CD4-positive, alpha-beta T cell treated with Interleukin-15 for 1 hour (primary cell): ENCODE measurements around the gene ELMOD1.
"Not testable (repeated sequence)": the region's sequence is repeated elsewhere in the genome, so short reads cannot be mapped to it uniquely, and the experiment has no call there.

Experiments used
- DNase-seq: peaks from one replicate; pipeline ENCODE4 v3.0.0-alpha.2; 2020

Gene ELMOD1

DNA sequence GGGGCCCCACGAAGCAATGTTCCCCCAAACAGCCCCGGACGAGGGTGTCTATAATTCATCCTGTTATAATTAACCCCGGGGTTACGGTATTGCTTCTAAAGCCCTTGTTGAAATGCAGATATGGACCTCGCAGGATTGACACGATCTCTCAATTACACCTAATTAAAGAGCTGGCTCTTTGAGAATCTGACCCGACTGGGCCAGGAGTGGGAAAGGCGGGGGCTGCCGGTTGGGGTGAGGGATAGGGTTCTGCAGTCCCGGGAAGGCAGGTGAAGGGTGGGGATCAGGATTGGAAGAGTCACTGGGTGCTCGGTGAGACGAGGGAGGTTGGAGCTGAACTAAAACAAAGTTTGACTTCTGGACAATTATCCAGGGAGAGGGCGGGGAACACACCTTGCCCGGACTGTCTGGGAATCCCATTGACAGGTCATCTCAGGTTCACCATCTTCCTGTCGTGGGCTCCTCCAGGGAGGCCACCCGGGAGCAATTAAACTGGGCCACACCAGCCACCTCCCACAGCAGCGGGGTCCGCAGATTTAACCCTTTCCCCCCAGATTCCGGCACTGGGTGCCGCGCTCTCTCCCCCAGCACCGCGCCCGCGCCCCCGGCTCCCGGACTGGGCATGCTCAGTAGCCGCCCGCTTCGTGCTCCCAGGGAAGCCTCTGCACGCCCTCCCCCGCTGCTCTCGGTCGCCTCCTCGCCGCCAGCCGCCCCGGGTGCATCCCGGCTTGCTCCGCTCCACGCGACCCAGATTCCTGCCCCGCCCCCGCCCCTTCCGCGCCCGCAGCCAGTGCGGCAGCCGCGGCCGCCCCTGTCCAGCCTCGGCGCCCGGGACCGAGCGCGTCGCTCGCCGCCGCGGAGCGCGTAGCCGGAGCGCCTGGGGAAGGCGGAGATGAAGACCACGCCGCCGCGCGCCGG lies at the start of gene ELMOD1:
Gene ELMOD1, plus strand, starts transcription at position 688 of the 918 bp plus-strand sequence. CDS start 27,043 bp downstream, outside the sequence.
- DNase-seq, result no peak

DNA sequence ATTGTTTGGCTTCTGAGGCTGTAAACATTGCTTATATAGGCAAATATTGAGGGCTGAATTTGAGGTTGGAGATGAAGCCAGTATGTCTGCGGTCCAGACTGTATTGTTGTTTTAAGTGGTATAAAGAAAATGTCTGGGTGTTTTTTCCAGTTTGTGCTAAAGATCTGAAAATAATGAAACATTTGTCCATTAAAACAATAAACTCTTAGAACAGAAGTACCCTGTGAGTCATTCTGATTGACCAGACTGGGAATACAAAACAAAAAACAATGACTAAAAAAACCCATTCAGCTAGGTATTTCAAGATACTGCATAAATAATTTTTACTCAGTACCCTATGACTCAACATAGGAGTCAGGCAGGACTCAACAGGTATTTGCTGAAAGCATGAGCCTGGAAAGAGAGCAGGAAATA lies 45.8 kb upstream of the ELMOD1 start:
- DNase-seq, result no peak

DNA sequence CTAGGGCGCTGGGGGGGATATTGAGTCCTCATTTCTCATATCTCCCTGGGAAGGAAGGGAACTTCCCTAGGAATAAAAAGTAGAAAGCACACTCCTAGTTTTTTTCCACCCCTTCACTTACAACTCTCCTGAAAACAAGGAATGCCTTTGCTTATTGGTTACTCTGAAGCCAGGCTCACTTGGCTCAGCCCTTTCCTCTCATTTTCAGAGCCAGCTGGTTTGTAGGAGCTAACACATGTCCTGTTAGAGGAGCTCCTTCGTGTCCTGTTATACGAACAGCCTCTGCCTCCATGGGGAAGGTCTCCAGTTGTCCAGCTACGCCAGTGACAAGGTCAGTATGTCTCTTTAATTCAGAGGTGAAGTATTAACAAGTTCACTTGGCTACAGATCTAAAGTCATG lies 43.0 kb upstream of the ELMOD1 start:
- DNase-seq, result no peak

DNA sequence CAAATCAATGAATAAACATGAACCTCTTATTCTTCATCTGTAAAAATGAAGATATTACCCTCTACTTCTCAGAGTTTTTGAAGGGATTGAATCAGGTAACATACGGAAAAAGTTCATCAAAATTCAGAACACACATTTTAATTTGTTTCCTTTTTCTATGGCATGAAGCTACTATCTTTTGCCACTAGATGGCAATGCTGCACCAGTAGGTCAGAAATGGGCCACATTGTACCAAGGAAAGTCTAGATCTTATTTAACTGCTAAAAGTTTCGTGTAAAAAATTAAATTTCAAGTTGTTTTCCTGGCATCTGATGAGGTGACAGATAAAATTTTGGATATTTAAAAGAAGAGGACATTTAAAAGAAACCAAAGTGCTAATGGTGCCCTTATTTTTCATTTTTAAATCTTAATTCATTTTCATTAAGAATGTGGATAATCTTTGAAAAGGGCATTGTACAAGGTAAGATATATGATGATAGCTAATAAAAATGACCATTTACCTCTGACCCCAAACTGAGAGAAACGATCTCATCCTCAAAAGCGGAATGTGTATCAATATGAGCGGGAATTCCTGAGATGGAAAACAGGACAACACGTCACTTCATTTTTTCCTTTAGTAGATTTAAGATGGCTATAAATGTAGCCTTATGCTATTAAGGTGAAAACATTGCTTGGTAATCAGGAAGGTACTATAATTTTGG lies 41.5 kb upstream of the ELMOD1 start:
- no peak for DNase-seq

DNA sequence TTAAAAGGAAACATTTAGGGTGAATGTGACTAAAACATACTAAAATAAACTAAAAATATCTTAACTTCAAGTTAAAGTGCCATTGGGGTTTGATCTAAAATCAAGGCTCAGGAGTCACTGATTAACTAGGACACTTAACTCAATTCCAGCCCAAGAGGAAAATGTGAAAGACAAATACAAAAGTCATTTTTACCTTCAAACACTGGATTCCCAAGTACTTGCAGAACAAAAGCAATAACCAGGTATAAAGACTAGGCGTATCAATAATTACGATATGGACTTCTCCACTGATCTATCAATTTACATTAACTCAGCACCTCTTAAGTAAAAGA lies 41.0 kb upstream of the ELMOD1 start:
- DNase-seq, result no peak

DNA sequence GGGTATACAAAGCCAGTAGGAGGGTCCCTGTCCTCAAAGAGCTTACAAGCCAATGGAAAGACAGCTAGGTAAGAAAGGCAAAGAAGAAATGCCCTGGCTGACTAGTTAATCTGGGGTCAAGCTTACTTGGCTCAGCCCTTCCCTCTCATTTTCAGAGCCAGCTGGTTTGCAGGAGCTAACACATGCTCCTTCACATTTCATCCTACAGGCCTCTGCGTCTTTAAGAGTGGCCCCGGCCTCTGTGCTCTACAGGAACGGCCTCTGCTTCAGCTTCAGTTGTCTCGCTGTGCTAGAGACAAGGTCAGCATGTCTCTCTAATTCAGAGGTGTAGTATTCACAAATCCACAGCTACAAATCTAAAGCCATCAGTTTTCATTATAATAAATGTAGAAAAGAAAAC lies 40.6 kb upstream of the ELMOD1 start:
- no peak for DNase-seq

DNA sequence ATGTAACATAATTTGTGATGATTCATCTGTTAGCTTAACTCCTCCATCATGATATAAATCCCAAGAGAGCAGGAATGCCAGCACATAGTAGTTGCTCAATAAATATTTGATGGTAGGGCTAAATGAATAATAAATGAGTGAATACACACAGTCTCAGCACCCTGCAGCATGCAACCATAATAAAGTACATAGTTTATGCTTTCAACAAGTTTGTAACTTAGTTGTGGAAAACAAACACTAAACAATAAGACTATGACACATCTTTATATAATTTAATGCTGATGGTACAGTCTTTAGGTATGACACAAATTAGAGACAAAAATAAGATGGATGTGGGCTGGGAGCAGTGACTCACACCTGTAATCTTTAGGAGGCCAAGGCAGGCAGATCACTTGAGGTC lies 29.3 kb upstream of the ELMOD1 start:
- DNase-seq, result no peak

DNA sequence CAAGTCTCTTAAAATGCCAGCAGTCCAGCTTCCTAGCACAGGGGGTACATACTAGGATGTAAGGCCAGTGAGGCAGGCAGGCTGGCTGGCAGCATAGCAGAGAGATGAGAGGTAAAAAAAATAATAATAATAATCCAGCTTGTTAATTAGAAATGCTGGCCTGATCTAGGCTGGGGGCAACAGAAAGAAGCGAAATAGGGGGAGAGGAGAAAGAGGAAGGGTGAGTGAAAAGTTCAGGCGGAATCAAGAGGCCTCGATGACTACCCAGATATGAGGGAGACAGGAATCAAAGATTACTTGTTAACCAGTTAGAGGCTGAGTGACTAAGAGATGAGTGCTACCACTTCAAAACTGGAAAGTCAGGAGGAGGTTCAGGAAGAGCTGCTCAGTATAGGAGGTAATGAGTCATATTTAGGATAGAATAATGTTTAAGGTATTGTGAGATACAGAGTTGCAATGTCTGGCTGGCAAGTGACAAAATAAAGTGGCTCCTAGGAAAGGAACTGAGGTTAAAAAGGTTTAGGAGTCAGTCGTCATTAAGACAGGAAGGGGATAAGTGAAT lies 28.2 kb upstream of the ELMOD1 start:
- DNase-seq, result no peak

DNA sequence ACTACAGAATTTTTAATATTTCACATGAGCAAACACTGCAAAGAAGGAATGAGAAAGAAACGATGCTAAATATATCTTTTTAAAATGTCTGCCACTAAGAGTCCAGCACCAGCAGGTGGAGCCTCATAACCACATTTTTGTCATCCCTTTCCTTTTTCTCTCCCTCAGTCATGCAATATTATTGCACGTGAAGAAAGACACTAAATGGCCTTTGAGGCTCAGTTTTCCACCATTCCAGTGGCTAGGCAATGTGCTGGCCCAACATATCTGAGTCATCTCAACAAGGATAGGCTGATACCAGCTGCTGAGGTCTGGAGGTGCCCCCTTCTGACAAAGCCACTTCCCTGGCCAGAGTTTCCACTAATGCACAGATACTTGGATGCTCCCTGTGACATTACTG lies 27.2 kb upstream of the ELMOD1 start:
- DNase-seq, result no peak

DNA sequence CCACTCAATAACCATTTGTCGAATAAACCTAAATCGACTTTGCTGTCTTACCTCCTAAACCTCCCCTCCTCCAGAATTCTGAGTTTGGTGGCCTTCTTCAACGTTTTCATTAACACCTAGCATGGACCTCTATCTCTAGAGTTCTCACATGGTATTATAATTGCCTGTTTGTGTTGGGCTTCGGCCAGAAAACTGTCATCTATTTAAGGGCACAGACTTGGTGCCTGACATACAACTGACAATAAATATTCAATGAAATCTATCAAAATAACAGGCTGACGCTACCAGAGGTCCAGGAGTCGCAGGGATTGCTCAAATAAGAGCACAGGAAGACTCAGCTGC lies 26.1 kb upstream of the ELMOD1 start:
- no peak for DNase-seq

DNA sequence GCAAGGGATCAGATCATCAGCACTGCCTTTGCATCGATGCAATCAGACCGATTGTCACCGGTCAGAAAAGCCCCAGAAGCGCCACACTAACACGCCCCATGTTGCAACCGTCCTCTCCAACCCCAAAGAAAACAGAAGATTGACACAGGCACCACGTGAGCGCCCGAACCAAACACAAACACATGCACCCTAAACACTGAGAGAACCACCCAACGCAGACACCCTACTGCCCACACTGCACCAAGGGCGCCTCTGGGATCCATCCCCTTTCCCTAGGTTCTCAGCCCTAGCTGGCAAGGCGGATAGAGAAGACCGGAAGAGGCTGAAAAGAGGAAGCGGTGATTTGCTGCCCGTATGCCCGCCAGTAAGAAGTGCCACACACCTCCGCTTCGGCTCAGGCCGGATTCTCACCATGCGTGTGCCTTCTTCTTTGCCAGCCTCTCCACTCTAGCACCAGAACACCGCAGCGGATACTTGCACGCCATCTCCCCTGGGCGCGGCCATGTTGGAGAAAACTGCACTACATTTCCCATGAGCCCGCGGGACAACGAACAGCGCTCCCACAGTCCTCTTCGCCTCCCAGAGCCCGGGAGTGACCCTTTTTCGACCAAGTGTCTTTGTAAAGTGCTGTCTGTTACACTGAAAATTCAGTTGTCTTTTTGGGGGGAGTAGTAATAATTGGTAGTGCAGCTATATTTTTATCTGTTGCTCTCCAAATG lies 25.6 kb upstream of the ELMOD1 start, which contains the start of gene ALKBH8:
Gene ALKBH8, minus strand, starts transcription at position 517 of the 719 bp plus-strand sequence. CDS start 4,842 bp downstream, outside the sequence.
- DNase-seq, result peak; percentile 74

DNA sequence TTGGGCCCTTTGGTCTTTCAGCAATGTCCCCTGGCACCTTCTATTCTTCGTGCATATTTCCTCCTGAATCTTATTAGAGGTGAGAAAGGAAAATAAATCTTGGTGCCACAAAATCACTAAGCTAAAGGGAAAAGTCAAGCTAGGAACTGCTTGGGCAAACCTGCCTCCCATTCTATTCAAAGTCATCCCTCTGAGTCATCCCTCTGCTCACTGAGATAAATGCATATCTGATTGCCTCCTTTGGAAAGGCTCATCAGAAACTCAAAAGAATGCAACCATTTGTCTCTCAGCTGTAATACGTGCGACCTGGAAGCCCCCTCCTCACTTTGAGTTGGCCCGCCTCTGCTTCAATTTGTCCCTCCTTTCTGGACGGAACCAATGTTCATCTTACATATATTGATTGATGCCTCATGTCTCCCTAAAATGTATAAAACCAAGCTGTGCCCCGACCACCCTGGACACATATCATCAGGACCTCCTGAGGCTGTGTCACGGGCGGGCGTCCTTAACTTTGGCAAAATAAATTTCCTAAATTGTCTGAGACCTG lies 24.9 kb upstream of the ELMOD1 start:
- DNase-seq, result not testable (repeated sequence)

DNA sequence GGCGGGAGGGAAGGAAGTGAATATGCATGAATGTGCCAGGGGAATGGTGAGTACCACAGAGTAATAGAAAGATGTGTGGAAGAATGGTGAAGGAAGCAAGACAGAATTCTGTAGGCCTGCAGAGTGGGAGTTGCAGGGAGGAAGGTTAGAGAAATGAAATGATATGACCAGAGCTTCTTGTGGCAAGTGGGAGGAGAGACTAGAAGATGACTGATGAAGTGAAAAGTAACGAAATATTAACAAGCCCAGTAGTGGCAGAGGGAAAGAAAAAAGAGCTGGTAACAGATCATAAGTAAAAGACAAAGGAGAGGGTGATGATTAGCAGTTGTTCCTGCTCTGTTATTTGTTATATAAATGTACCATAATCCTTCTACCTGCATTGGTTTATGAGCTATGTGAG lies 24.4 kb upstream of the ELMOD1 start:
- DNase-seq, result no peak

DNA sequence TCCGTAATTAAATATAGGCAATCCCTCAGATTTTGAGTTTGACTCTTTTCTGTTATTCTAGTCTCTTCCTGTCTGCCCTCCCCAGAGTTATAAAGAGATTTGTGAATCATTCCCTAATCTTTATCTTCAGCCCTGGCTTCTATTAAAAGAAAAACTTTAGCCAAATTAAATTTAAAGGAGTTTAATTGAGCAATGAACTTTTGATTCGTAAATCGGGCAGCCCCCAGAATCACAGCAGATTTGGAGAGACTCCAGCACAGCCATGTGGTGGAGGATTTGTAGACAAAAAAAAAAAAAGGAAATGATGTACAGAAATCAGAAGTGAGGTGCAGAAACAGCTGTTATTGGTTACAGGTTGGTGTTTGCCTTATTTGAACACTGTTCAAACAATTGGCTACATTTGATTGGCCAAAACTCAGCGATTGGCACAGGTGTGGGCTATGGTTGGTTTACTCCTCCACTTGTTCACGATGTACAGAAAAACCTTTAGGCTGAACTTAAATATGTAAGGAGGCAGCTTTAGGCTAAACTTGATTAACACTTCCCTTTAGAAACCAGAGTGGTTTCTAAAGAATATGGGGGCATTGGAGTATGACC lies 23.1 kb upstream of the ELMOD1 start:
- no peak for DNase-seq

DNA sequence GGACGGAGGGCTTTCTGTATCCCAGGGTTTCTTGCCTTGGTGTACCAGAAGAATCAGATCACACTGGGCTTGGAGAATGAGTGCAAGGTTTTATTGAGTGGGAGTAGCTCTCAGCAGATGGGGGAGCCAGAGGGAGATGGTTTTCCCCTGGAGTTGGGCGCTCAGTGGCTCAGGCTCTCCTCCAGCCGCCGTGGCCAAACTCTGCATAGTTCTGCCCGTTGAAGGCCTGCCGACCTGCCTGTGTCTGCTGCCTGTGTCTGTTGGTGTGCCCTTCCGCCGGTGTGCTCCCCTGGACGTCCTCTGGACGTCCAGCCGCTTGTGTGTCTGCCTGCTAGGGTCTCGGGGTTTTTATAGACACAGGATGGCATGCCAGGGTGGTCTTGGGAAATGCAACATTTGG lies 20.9 kb upstream of the ELMOD1 start:
- DNase-seq, result no peak

DNA sequence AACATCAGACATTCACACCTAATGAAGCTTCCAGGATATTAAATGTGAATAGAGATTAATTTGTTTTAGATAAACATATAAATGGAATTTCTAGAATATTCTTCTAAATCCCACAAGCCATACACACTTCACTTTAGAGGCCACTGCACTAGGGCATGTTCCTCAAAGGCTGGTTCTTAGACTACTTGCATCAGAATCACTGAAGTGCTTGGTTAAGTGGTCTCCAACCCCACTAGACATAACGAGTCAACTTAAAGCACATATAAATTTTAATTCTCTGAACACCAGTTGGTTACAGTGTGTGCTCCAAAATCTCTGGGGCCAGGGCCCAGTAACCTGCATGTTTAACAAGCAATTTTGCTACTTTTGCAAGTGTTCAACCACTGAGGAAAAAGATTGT lies 17.5 kb upstream of the ELMOD1 start:
- no peak for DNase-seq

DNA sequence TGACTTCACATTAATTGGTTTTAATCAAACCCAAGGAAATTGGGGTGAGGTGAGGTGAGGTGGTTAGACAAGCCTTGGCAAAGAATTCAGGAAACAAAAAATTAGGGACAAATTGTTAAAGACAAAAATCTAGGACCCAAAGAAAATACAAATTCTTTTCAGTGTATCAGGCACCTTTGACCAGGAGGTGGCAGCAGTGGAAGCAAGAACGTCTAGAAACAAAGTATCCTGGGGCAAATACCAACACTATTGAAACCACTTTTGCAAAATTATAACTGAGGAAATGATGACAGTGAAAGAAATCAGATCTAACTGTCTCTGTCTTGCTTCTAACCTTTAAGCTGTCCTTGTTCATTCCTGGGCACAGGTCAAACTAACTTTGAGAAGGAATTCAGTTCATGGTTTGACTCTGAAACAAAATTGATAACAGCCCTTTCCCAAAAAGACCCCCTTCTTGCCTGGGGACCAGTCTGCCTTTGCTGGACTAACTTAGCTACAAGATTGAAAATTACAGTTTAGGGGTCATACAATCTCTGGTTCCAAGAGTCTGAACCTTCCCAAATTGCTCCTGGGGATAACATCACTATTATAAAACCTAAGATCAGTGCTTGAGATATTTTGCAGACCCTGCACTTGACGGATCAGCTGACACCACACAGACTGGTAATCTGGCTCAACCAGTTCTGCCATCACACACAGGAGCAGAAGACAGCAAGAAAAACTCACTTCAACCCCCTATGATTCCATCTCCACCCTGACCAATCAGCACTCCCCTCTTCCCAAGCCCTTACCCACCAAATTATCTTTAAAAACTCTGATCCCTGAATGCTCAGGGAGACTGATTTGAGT lies 14.2 kb upstream of the ELMOD1 start:
- not testable (repeated sequence) for DNase-seq

DNA sequence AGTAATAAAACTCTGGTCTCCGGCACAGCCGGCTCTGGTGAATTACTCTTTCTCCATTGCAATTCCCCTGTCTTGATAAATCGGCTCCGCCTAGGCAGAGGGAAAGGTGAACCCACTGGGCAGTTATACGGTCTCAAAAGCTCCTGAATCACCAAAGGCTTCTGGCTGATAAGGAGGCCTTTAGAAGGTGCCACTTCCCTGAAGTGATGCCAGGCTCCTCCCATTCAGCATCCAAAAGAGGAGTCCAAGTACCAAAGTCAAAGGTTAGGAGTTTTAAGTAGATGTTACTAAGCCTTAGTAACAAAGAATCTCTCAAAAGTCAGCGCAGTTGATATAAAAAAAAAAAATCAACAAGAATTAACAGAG lies 13.6 kb upstream of the ELMOD1 start:
- no peak for DNase-seq

DNA sequence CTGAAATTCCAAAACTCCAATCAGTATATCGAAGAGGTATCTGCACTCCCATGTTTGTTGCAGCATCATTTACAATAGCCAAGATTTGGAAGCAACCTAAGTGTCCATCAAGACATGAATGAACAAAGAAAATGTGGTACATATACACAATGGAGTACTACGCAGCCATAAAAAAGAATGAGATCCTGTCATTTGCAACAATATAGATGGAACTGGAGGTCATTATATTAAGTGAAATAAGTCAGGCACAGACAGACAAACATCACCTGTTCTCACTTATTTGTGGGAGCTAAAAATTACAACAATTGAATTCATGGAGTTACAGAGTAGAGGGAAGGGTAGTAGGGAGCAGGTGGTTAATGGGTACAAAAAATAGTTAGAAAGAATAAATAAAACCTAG lies 11.8 kb upstream of the ELMOD1 start:
- DNase-seq, result not testable (repeated sequence)

DNA sequence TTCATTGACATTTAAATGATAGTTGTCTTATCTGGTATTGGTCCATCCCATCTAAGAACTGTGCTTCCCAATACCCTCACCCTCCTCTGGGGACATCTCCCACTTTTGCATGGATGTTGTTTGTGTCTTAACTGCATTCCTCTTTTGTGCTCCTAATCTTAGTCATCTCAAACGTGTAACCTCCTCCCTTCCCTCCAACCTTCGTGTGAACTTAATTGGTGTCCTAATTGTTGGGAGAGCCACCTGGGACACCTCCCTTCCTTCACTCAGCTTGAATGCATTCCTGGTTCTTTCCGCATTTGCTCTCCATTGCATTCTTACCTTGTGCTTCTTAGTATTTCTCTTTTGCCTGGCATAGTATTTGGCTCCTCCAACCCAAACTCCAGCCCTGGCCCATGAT lies 9.8 kb upstream of the ELMOD1 start:
- no peak for DNase-seq

DNA sequence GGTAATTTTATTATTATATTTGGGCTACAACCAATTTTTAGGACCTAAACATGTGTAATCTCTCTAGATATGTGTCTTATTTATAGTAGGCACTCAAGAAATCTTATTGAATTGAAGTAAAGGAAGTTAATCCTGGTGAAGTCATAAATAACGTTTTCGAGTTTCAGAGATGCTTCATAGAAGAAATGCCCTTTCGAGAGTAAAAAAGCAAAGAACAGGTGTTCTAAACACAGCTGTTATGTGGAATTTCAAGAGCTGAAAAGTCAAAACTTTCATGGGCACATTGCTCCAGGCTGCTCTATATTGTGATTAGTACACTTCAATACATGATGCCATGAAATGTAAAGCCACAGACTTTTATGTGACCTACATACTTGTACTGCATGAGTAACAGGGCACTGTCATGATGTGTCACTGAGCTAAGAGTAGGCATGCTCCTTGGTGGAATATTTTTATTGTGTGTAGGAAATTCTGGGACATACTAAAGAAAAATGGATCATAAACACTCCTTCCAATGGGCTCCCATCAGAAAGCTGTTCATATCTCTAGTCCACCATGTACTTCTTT lies 7.2 kb upstream of the ELMOD1 start:
- no peak for DNase-seq
